OCI-LY1 (cell line): ENCODE results near the gene TXNRD1.

Experiments used
- H2AFZ ChIP-seq: fragments of 200-600 bp; sonication (generic), shearing (Covaris generic); 2 replicates; pipeline ENCODE4 v1.6.0; 2014; ENCODE audit warnings: antibody characterized with exemption, mild to moderate bottlenecking, low read length
- H3F3A ChIP-seq: fragments of 200-600 bp; sonication (generic), shearing (Covaris generic); 2 replicates; pipeline ENCODE4 v1.6.0; 2014; ENCODE audit warnings: mild to moderate bottlenecking, antibody characterized with exemption, low read length, moderate library complexity; ENCODE audit not compliant: insufficient read depth
- H3K27ac ChIP-seq: fragments of 200-600 bp; sonication (generic); 2 replicates; pipeline ENCODE4 v1.5.1; 2014; ENCODE audit warnings: low read length, mixed run types, mild to moderate bottlenecking, low read depth; ENCODE audit not compliant: poor library complexity, severe bottlenecking
- H3K27me3 ChIP-seq: fragments of 200-600 bp; sonication (generic); 2 replicates; pipeline ENCODE4 v1.6.0; 2014; ENCODE audit warnings: antibody characterized with exemption, mild to moderate bottlenecking, low read length, moderate library complexity; ENCODE audit not compliant: insufficient read depth
- H3K36me3 ChIP-seq: fragments of 200-600 bp; sonication (generic); 2 replicates; pipeline ENCODE4 v1.6.1; 2014; ENCODE audit warnings: mild to moderate bottlenecking, antibody characterized with exemption, low read length, moderate library complexity, mixed read lengths; ENCODE audit not compliant: insufficient read depth
- H3K4me1 ChIP-seq: fragments of 200-600 bp; sonication (generic); 2 replicates; pipeline ENCODE4 v1.5.1; 2014; ENCODE audit warnings: mild to moderate bottlenecking, low read length, moderate library complexity; ENCODE audit not compliant: insufficient read depth, severe bottlenecking
- H3K4me2 ChIP-seq: fragments of 200-600 bp; sonication (generic), shearing (Covaris generic); 2 replicates; pipeline ENCODE4 v1.6.1; 2014; ENCODE audit warnings: low read length
- H3K4me3 ChIP-seq: fragments of 200-600 bp; sonication (generic); 2 replicates; pipeline ENCODE4 v1.5.1; 2014; ENCODE audit warnings: low read length, low read depth, mild to moderate bottlenecking, mixed read lengths; ENCODE audit not compliant: poor library complexity, severe bottlenecking
- H3K79me2 ChIP-seq: fragments of 200-600 bp; shearing (Covaris generic); 2 replicates; pipeline ENCODE4 v1.6.1; 2016; ENCODE audit warnings: mixed run types, low read length, mixed read lengths; ENCODE audit not compliant: insufficient read depth
- H3K9ac ChIP-seq: fragments of 200-600 bp; sonication (generic), shearing (Covaris generic); 2 replicates; pipeline ENCODE4 v1.6.1; 2014; ENCODE audit warnings: mild to moderate bottlenecking, low read length, mixed read lengths
- H3K9me2 ChIP-seq: fragments of 200-600 bp; sonication (generic), shearing (Covaris generic); 2 replicates; pipeline ENCODE4 v1.6.1; 2014; ENCODE audit warnings: low read depth, mild to moderate bottlenecking, low read length, mixed read lengths
- H3K9me3 ChIP-seq: fragments of 200-600 bp; shearing (Covaris generic); 2 replicates; pipeline ENCODE4 v1.6.1; 2014; ENCODE audit warnings: low read length, mixed read lengths
- H4K20me1 ChIP-seq: fragments of 200-600 bp; sonication (generic), shearing (Covaris generic); 2 replicates; pipeline ENCODE4 v1.6.0; 2016; ENCODE audit warnings: mild to moderate bottlenecking, low read length; ENCODE audit not compliant: insufficient read depth
- CTCF ChIP-seq: fragments of 200-600 bp; sonication (generic), shearing (Covaris generic); IDR thresholded peaks from 2 replicates; pipeline ENCODE4 v1.5.1; 2017; ENCODE audit warnings: mild to moderate bottlenecking, antibody characterized with exemption, low read length, moderate library complexity, mixed read lengths
- EZH2 ChIP-seq: fragments of 200-600 bp; sonication (generic), shearing (Covaris generic); IDR thresholded peaks from 2 replicates; pipeline ENCODE4 v1.8.0; 2017; ENCODE audit warnings: borderline replicate concordance, mixed run types, mild to moderate bottlenecking, antibody characterized with exemption, low read length, moderate library complexity, mixed read lengths

The TXNRD1 gene

GRCh38 chr12:104226672-104227071 is 11.1 kb downstream of the TXNRD1 start:
- no peaks in the 10 kb centered on the region for H3F3A ChIP-seq
- H3K4me3 ChIP-seq: no peak overlapping the region
- no peaks in the 10 kb centered on the region for H4K20me1 ChIP-seq
- no peak overlapping the region for H3K27ac ChIP-seq
- H3K9me2 ChIP-seq: no peaks in the 10 kb centered on the region
- H2AFZ ChIP-seq: no peak overlapping the region
- no peak overlapping the region for H3K4me2 ChIP-seq
- no peaks in the 10 kb centered on the region for H3K27me3 ChIP-seq
- TF ChIP-seq EZH2 (no peak), CTCF (no peak)
- no peaks in the 10 kb centered on the region for H3K36me3 ChIP-seq
- no peaks in the 10 kb centered on the region for H3K79me2 ChIP-seq
- no peak overlapping the region for H3K9ac ChIP-seq
- no peaks in the 10 kb centered on the region for H3K9me3 ChIP-seq
- no peaks in the 10 kb centered on the region for H3K4me1 ChIP-seq

DNA sequence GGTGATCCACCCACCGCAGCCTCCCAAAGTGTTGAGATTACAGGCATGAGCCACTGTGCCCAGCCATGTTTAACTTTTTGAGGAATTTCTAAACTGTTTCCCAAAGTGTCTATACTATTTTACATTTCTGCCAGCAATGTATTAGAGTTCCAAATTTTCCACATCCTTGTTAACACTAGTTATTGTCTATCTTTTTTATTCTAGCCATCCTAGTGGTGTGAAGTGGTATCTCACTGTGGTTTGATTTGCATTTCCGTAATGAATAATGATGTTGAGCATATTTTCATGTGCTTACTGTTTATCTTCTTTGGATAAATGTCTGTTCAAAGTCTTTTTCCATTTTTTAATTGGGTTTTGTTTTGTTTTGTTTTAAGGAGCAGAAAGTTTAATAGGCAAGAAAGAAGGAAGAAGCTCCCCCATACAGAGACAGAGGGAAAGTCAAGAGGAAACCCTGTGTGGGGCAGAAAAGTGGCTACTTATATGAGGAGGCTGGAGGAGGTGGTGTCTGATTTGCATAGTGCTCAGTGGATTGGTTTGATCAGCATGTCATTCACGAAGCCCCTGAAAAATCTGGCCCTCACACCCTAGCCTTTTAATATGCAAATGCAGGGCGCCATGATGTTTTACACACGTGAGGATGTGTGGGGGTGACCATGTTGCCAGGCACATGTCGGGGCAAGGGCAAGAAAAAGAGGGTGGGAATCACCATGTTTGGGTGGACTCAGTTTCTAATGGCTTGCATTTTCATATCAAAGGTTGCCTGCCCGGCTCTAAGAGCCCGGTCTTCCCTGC is 14.9 kb downstream of the TXNRD1 start:
- Histone ChIP-seq H3K9ac (no peak overlapping the region), H2AFZ (no peak overlapping the region), H3K9me2 (no peaks in the 10 kb centered on the region), H3K79me2 (no peaks in the 10 kb centered on the region), H3K27ac (no peak overlapping the region), H3K4me3 (no peak overlapping the region), H3K4me1 (no peaks in the 10 kb centered on the region), H3K36me3 (no peaks in the 10 kb centered on the region), H4K20me1 (no peaks in the 10 kb centered on the region), H3K9me3 (no peaks in the 10 kb centered on the region), H3F3A (no peaks in the 10 kb centered on the region), H3K27me3 (no peaks in the 10 kb centered on the region), H3K4me2 (no peak overlapping the region)
- TF ChIP-seq CTCF (no peak), EZH2 (no peak)

DNA sequence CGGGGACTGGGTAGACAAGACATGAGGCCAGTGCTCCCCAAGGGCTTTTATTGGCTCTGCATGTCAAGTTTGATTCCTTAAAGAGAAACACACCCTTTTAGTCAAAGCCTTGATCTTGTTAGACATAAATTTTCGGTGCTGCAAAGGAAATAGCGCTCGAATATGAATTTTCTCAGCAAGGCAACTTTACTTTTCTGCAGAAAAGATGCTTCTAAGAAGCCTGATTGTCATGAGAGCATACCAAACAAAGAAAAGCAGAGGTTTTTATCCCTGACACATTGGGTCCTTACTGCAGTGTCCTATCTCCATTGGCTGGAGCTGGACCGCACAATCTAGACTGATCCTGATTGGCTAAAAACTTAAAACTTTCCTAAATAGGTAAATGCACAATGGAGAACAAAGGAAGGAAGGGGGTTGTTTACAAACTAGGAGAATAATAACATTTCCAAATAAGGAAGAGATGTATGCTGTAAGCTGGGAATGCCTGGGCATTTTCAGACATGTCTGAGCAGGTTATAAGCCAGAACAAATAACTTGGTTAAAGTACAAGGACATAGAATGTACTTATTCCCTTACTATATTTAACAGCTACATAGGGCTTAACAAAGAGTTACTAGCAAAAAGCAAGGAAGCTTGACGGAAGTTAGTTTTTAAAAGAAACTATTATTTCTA is 17.2 kb downstream of the TXNRD1 start:
- Histone ChIP-seq H4K20me1 (no peaks in the 10 kb centered on the region), H3K9me3 (no peaks in the 10 kb centered on the region), H3F3A (no peaks in the 10 kb centered on the region), H3K79me2 (no peaks in the 10 kb centered on the region), H3K9ac (no peak overlapping the region), H3K4me2 (no peak overlapping the region), H3K4me1 (no peaks in the 10 kb centered on the region), H3K27me3 (no peaks in the 10 kb centered on the region), H2AFZ (no peak overlapping the region), H3K27ac (no peak overlapping the region), H3K36me3 (no peaks in the 10 kb centered on the region), H3K4me3 (no peak overlapping the region), H3K9me2 (no peaks in the 10 kb centered on the region)
- TF ChIP-seq EZH2 (no peak), CTCF (no peak)
